Bronchial epithelial cell (primary cell): ENCODE measurements around the gene SLC24A3. TPM values are rescaled to one million over a fixed set of nuclear protein-coding genes. Genes with fewer than 3 reads are reported as not detected.

Experiments used
- DNase-seq: peaks from one replicate; pipeline ENCODE4 v3.0.0-alpha.2; 2010; ENCODE audit warnings: low read depth
- FAIRE-seq: peaks from 2 replicates; lab custom pipeline; 2011; peaks lifted over from hg19 to GRCh38; lab: Jason Lieb, UNC
- H3K27me3 ChIP-seq: 2 replicates; pipeline ENCODE4 v1.5.1; 2011; ENCODE audit warnings: low read length; ENCODE audit not compliant: control insufficient read depth, insufficient read depth
- H3K36me3 ChIP-seq: 2 replicates; pipeline ENCODE4 v1.5.1; 2011; ENCODE audit warnings: low read length; ENCODE audit not compliant: control insufficient read depth, insufficient read depth
- H3K4me3 ChIP-seq: 2 replicates; pipeline ENCODE4 v1.5.1; 2011; ENCODE audit warnings: mild to moderate bottlenecking, low read depth, low read length, control low read depth
- CTCF ChIP-seq: IDR thresholded peaks from 2 replicates; pipeline ENCODE4 v1.5.1; 2011; ENCODE audit warnings: mild to moderate bottlenecking, moderate library complexity, low read length, control low read depth, inconsistent platforms; ENCODE audit not compliant: insufficient read depth, severe bottlenecking
- total RNA-seq: library from RNA; depleted of rRNA; stranded (reverse); fragments of >200 nt; gene quantifications from 2 replicates; pipeline ENCODE4 v1.2.1, GENCODE V29; 2014

Gene SLC24A3
- total RNA-seq, 1 donor from 2014 or later: under 0.01 TPM

- DNase-seq (no peak), FAIRE-seq (no peak)
- Histone ChIP-seq H3K4me3 (no peak overlapping the region), H3K27me3 (no peaks in the 10 kb centered on the region), H3K36me3 (no peaks in the 10 kb centered on the region)
- TF ChIP-seq CTCF: no peak
Observed at GRCh38 chr20:19734811-19735210, 522.4 kb downstream of the SLC24A3 start.

- H3K27me3 ChIP-seq: no peaks in the 10 kb centered on the region
- no peaks in the 10 kb centered on the region for H3K36me3 ChIP-seq
- DNase-seq (peak; percentile 97), FAIRE-seq (peak; percentile 92)
- no peak for TF ChIP-seq CTCF
- H3K4me3 ChIP-seq: no peak overlapping the region
Observed at GRCh38 chr20:19735446-19735845, 523.0 kb downstream of the SLC24A3 start.

- DNase-seq (peak; percentile 100), FAIRE-seq (peak; percentile 98)
- TF ChIP-seq CTCF: no peak
Observed at GRCh38 chr20:19737025-19737424, 524.6 kb downstream of the SLC24A3 start.

GRCh38 chr20:19738951-19739350, 526.5 kb downstream of the SLC24A3 start:
- DNase-seq: peak; percentile 65

More at GRCh38 chr20:19737025-19737424, 524.6 kb downstream of the SLC24A3 start:
- H3K36me3 ChIP-seq: no peaks in the 10 kb centered on the region
- no peak overlapping the region for H3K4me3 ChIP-seq
- H3K27me3 ChIP-seq: no peaks in the 10 kb centered on the region

GRCh38 chr20:19739351-19739750, 526.9 kb downstream of the SLC24A3 start:
- Histone ChIP-seq H3K4me3 (no peak overlapping the region), H3K27me3 (no peaks in the 10 kb centered on the region), H3K36me3 (no peaks in the 10 kb centered on the region)
- no peak for TF ChIP-seq CTCF
- no peak for DNase-seq
- peak; percentile 55 for FAIRE-seq

More at GRCh38 chr20:19738951-19739350, 526.5 kb downstream of the SLC24A3 start:
- no peaks in the 10 kb centered on the region for H3K27me3 ChIP-seq
- peak; percentile 87 for FAIRE-seq
- H3K36me3 ChIP-seq: no peaks in the 10 kb centered on the region
- no peak overlapping the region for H3K4me3 ChIP-seq
- TF ChIP-seq CTCF: no peak

- no peak for TF ChIP-seq CTCF
- FAIRE-seq (no peak), DNase-seq (no peak)
- no peak overlapping the region for H3K4me3 ChIP-seq
- H3K27me3 ChIP-seq: no peaks in the 10 kb centered on the region
- H3K36me3 ChIP-seq: no peaks in the 10 kb centered on the region
Observed at GRCh38 chr20:19740512-19740911, 528.1 kb downstream of the SLC24A3 start.
